Right kidney (tissue), 9 donors: ENCODE measurements around the gene SLC7A9.

ENCODE experiments used
- DNase-seq: peaks from one replicate; pipeline ENCODE4 v3.0.0-alpha.2; 2016
- long read RNA-seq, 8 donors: transcript quantifications; one replicate each; lab custom pipeline, GENCODE V29; 2026

Gene SLC7A9
- long read RNA-seq, donor 1, partial matches to known transcripts: 0 of 3 reads
- long read RNA-seq, donor 1, other reads (novel, unspliced or antisense): 0 of 3 reads
- long read RNA-seq, donor 2, partial matches to known transcripts: 0 of 1 reads
- long read RNA-seq, donor 2, other reads (novel, unspliced or antisense): 0 of 1 reads
- long read RNA-seq, donor 3, partial matches to known transcripts: 0 of 4 reads
- long read RNA-seq, donor 3, other reads (novel, unspliced or antisense): 0 of 4 reads
- long read RNA-seq, donor 4: 0 reads
- long read RNA-seq, donor 5: 0 reads
- long read RNA-seq, donor 6, partial matches to known transcripts: 0 of 2 reads
- long read RNA-seq, donor 6, other reads (novel, unspliced or antisense): 0 of 2 reads
- long read RNA-seq, donor 7: 0 reads
- long read RNA-seq, donor 8, partial matches to known transcripts: 0 of 3 reads
- long read RNA-seq, donor 8, other reads (novel, unspliced or antisense): 0 of 3 reads

- DNase-seq: peak; percentile 19
Observed at GRCh38 chr19:32869369-32869965, at the start of gene SLC7A9. SLC7A9 (minus strand) TSS chr19:32869767; CDS start chr19:32868534, 1,233 bp downstream.

GRCh38 chr19:32919365-32919764 is 49.8 kb upstream of the SLC7A9 start:
- DNase-seq: no peak

- no peak for DNase-seq
Observed at GRCh38 chr19:32917616-32917996, 48.0 kb upstream of the SLC7A9 start.

- no peak for DNase-seq
Observed at GRCh38 chr19:32916969-32917615, 47.5 kb upstream of the SLC7A9 start.

GRCh38 chr19:32914879-32915660 is 45.5 kb upstream of the SLC7A9 start:
- DNase-seq: no peak

- no peak for DNase-seq
Observed at GRCh38 chr19:32911467-32911866, 41.9 kb upstream of the SLC7A9 start.

GRCh38 chr19:32910874-32911273 is 41.3 kb upstream of the SLC7A9 start:
- DNase-seq: no peak

GRCh38 chr19:32910094-32910493 is 40.5 kb upstream of the SLC7A9 start:
- DNase-seq: no peak

- DNase-seq: no peak
Observed at GRCh38 chr19:32909257-32909656, 39.7 kb upstream of the SLC7A9 start.

- no peak for DNase-seq
Observed at GRCh38 chr19:32908641-32909190, 39.1 kb upstream of the SLC7A9 start.

GRCh38 chr19:32902448-32902847 is 32.9 kb upstream of the SLC7A9 start:
- DNase-seq: no peak

GRCh38 chr19:32901504-32902161 is 32.1 kb upstream of the SLC7A9 start:
- no peak for DNase-seq

- no peak for DNase-seq
Observed at GRCh38 chr19:32896516-32897214, 27.1 kb upstream of the SLC7A9 start.

GRCh38 chr19:32895384-32895783 is 25.8 kb upstream of the SLC7A9 start:
- DNase-seq: no peak

- no peak for DNase-seq
Observed at GRCh38 chr19:32891609-32892008, 22.0 kb upstream of the SLC7A9 start.

- DNase-seq: no peak
Observed at GRCh38 chr19:32890841-32891240, 21.3 kb upstream of the SLC7A9 start.

- DNase-seq: no peak
Observed at GRCh38 chr19:32890326-32890725, 20.8 kb upstream of the SLC7A9 start.

- DNase-seq: no peak
Observed at GRCh38 chr19:32889137-32889934, 19.8 kb upstream of the SLC7A9 start.

GRCh38 chr19:32887572-32888215 is 18.1 kb upstream of the SLC7A9 start:
- no peak for DNase-seq

GRCh38 chr19:32886241-32886640 is 16.7 kb upstream of the SLC7A9 start:
- DNase-seq: no peak
